Measurements from ENCODE around the gene GFOD1. TPM values are rescaled to one million over a fixed set of nuclear protein-coding genes. Genes with fewer than 3 reads are reported as not detected.

GFOD1 gene
- total RNA-seq, 6 experiments from 2014 or later, result 2.3 to 4.7 (median 2.9) TPM

DNA sequence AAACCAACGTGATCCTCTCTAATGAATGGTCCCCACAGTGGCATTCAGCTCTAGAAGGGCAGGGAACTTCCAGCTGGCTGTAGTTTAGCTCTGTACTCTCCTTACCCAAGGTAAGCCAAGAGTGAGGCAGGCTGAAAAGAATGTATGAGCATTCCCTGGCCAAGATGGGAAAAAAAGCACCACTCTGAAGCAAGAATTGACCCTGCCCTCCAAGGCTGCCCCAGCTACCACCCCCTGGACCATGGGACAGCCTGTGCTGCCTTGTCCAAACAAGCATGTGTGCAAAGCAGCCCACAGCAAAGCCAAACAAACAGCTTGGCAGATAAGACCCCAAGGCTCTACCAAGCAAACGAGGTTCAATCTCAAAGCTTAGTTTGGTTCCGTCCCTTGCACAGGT, 73.9 kb downstream of the GFOD1 start:
- TF ChIP-seq, protein P1, sequence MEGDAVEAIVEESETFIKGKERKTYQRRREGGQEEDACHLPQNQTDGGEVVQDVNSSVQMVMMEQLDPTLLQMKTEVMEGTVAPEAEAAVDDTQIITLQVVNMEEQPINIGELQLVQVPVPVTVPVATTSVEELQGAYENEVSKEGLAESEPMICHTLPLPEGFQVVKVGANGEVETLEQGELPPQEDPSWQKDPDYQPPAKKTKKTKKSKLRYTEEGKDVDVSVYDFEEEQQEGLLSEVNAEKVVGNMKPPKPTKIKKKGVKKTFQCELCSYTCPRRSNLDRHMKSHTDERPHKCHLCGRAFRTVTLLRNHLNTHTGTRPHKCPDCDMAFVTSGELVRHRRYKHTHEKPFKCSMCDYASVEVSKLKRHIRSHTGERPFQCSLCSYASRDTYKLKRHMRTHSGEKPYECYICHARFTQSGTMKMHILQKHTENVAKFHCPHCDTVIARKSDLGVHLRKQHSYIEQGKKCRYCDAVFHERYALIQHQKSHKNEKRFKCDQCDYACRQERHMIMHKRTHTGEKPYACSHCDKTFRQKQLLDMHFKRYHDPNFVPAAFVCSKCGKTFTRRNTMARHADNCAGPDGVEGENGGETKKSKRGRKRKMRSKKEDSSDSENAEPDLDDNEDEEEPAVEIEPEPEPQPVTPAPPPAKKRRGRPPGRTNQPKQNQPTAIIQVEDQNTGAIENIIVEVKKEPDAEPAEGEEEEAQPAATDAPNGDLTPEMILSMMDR (IDR thresholded peaks at IDR 0.05), result no peak
- Mint-ChIP-seq H3K36me3 (ENCODE audit: low read depth) (no peaks in the 10 kb centered on the region), H3K4me3 (no peak overlapping the region), H3K9me3 (no peaks in the 10 kb centered on the region), H3K27ac (peak overlapping the region; percentile 6; the same call in 1 of the 2 replicates), H3K4me1 (ENCODE audit: low read depth) (peaks cover 9% of the 10 kb centered on the region), H3K27me3 (ENCODE audit: insufficient read depth) (no peaks in the 10 kb centered on the region)
- peak; percentile 15 for DNase-seq

DNA sequence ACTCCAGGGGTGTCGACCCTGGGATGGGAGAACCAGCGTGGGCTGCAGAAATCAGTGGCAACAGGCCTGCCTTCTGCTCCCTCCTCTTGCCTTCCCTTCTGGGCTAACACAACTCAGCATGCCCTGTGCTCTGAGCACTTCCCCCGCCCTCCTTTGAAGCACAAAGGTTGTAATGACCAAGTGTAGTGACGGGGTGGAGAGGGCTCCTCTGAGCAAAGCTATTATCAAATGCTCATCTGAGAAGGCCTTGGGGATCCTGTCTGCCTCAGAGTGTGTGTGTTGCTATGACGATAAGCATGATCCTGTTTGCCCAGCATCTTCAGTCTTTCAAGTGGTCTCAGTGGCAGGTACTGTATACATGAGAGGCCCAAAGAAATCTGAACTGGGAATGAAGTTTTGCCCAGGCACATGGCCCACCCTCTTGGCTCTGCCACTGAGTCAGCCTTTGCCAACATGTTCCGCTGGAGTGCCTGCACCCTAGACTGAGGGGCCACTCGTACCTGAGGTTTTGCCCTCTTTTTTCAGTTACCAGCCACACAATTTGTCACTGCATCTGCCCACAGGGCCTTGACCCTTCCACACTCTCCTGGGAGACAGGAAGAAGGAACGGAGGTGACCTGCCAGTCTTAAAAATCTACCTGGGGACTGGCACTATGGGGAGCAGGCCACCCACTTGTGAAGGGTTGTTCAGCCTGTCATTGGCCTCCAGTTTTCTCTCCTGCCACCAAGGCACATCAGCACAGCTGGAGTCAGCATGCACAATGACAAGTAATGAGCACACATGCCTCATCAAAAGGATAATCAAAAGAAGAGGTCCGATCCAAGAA, 74.5 kb downstream of the GFOD1 start:
- Mint-ChIP-seq H3K27ac (peak overlapping the region; percentile 6; the same call in 1 of the 2 replicates), H3K36me3 (ENCODE audit: low read depth) (no peaks in the 10 kb centered on the region), H3K4me3 (no peak overlapping the region), H3K27me3 (ENCODE audit: insufficient read depth) (no peaks in the 10 kb centered on the region), H3K9me3 (no peaks in the 10 kb centered on the region), H3K4me1 (ENCODE audit: low read depth) (peaks cover 14% of the 10 kb centered on the region)
- TF ChIP-seq, protein P1 (IDR thresholded peaks at IDR 0.05), result no peak
- no peak for DNase-seq

DNA sequence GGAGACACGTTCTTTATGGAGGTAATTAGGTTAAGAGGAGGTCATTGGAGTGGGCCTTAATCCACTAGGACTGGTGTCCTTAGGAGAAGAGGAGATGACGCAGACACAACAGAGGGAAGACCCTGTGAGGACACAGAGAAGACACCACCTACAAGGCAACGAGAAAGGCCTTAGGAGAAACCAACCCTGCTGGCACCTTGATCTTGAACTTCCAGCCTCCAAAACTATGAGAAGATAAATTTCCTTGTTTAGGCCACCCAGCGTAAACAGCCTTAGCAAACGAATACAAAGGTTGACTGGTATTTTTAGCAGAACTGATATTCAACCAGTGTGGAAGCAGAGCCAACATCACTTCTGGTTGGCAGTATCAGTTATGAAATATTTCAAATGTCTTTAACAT, 75.2 kb downstream of the GFOD1 start:
- Mint-ChIP-seq H3K9me3 (no peaks in the 10 kb centered on the region), H3K4me1 (ENCODE audit: low read depth) (peaks cover 21% of the 10 kb centered on the region), H3K4me3 (no peak overlapping the region), H3K27ac (no peak overlapping the region), H3K27me3 (ENCODE audit: insufficient read depth) (no peaks in the 10 kb centered on the region; the same call in 1 of the 2 replicates), H3K36me3 (ENCODE audit: low read depth) (no peaks in the 10 kb centered on the region)
- TF ChIP-seq, protein P1 (IDR thresholded peaks at IDR 0.05), result no peak
- no peak for DNase-seq

DNA sequence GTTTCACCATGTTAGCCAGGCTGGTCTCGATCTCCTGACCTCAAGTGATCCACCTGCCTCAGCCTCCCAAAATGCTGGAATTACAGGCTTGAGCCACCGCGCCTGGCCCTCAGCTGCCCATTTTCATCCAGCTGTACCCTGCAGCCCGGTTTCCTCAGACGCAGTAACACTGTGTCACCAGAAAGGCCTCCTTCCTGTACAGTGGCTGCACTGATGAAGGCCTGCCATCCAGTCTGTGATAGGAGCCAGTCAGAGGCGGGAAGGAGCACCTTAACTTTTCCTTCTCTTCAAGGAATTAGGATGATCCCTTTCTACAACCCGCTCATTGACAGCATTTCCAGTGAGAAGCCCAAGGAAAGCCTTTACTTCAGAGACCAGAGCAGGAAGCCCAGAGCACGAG, 75.9 kb downstream of the GFOD1 start:
- TF ChIP-seq, protein P1 (IDR thresholded peaks at IDR 0.05), result no peak
- Mint-ChIP-seq H3K4me3 (no peak overlapping the region), H3K36me3 (ENCODE audit: low read depth) (no peaks in the 10 kb centered on the region), H3K4me1 (ENCODE audit: low read depth) (peaks cover 28% of the 10 kb centered on the region), H3K27me3 (ENCODE audit: insufficient read depth) (no peaks in the 10 kb centered on the region; the same call in 1 of the 2 replicates), H3K9me3 (no peaks in the 10 kb centered on the region), H3K27ac (no peak overlapping the region)
- DNase-seq, result no peak

DNA sequence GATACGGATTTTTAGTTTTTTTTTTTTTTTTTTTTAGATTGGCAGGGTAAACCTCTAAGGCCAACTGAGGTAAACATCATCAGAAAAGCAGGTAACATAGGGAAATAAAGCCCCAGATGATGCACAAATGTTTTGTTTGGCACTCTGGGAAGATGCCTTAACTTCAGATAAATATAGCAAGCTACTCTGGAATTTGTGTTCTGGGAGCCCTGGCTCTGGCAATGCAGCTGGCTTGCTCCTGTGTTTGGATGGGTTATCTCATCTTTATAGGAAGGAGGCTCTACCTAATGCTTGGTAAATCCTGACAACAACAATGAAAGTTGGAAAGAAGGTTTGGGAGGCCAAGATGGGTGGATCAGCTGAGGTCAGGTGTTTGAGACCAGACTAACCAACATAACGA, 77.4 kb downstream of the GFOD1 start:
- Mint-ChIP-seq H3K4me1 (ENCODE audit: low read depth) (peaks cover 33% of the 10 kb centered on the region), H3K27ac (no peak overlapping the region), H3K36me3 (ENCODE audit: low read depth) (no peaks in the 10 kb centered on the region), H3K27me3 (ENCODE audit: insufficient read depth) (no peaks in the 10 kb centered on the region; the same call in 1 of the 2 replicates), H3K4me3 (no peak overlapping the region), H3K9me3 (no peaks in the 10 kb centered on the region)
- TF ChIP-seq, protein P1 (IDR thresholded peaks at IDR 0.05), result no peak
- DNase-seq, result no peak
